K562 (cell line): ENCODE data around the gene PWP2.
"Not testable (repeated sequence)": the region's sequence is repeated elsewhere in the genome, so short reads cannot be mapped to it uniquely, and the experiment has no call there.

Experiments
- GABPB2 ChIP-seq: fragments of 250-450 bp; sonication (Bioruptor Pico); conservative IDR thresholded peaks from 2 replicates; pipeline ENCODE4 v1.5.1; 2021; ENCODE audit warnings: mild to moderate bottlenecking
- RNF2 ChIP-seq: sonication (generic); IDR thresholded peaks from 2 replicates; pipeline ENCODE4 v1.6.1; 2016
- TF ChIP-seq, protein P1 (sequence below): sonication (generic); formaldehyde crosslinking; IDR thresholded peaks from 2 replicates; pipeline ENCODE4 v1.8.0; 2023; ENCODE audit warnings: mild to moderate bottlenecking, missing genetic modification reagents

DNA sequence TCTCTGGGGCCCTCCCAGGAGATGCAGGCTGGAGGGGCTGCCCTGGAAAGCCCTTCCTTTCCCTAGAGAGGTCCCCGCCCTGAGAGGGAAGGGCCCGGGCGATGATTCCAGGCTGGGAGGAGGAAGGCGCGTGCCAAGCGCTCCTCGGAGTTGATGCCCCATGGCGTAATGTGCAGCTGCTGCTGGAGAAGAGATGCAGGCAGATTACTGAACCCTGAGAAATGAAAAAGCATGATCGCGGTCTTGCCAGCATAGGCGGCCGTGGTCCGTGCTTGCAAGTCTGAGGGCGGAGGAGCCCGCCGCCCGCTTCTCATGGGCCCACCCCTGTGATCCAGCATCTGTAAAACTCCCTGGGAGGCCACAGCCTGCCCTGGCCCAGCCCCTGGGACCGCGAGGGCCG, 53.6 kb downstream of the PWP2 start:
- TF ChIP-seq, protein P1, sequence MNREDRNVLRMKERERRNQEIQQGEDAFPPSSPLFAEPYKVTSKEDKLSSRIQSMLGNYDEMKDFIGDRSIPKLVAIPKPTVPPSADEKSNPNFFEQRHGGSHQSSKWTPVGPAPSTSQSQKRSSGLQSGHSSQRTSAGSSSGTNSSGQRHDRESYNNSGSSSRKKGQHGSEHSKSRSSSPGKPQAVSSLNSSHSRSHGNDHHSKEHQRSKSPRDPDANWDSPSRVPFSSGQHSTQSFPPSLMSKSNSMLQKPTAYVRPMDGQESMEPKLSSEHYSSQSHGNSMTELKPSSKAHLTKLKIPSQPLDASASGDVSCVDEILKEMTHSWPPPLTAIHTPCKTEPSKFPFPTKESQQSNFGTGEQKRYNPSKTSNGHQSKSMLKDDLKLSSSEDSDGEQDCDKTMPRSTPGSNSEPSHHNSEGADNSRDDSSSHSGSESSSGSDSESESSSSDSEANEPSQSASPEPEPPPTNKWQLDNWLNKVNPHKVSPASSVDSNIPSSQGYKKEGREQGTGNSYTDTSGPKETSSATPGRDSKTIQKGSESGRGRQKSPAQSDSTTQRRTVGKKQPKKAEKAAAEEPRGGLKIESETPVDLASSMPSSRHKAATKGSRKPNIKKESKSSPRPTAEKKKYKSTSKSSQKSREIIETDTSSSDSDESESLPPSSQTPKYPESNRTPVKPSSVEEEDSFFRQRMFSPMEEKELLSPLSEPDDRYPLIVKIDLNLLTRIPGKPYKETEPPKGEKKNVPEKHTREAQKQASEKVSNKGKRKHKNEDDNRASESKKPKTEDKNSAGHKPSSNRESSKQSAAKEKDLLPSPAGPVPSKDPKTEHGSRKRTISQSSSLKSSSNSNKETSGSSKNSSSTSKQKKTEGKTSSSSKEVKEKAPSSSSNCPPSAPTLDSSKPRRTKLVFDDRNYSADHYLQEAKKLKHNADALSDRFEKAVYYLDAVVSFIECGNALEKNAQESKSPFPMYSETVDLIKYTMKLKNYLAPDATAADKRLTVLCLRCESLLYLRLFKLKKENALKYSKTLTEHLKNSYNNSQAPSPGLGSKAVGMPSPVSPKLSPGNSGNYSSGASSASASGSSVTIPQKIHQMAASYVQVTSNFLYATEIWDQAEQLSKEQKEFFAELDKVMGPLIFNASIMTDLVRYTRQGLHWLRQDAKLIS (CRISPR knock-in tag): not testable (repeated sequence)
- TF ChIP-seq RNF2; GABPB2 (CRISPR knock-in tag): not testable (repeated sequence)
